Caco-2 (cell line): Measurements from ENCODE around the gene HSD3B2. TPM values are rescaled to one million over a fixed set of nuclear protein-coding genes. Genes with fewer than 3 reads are reported as not detected.

Source experiments
- BruUV-seq: library from RNA; stranded (reverse); fragments of 400-500 nt; replicated peaks from 2 replicates; lab custom pipeline; 2021; lab: Mats Ljungman, UMichigan
- CTCF ChIA-PET: fragments of 300-600 bp; sonication (Branson Sonifier 250); formaldehyde crosslinking; loops from one replicate; lab custom pipeline; 2022; ENCODE audit warnings: antibody characterized with exemption; lab: Charles Lee
- POLR2A ChIA-PET: fragments of 300-600 bp; sonication (Branson Sonifier 250); formaldehyde crosslinking; loops from one replicate; lab custom pipeline; 2022; ENCODE audit warnings: antibody characterized with exemption; lab: Charles Lee
- DNase-seq, 2 experiments: peaks; one replicate each; pipeline versions ENCODE4 v3.0.0 to v3.0.0-alpha.2; 2020 to 2022
- H3K27me3 ChIP-seq: replicated peaks from 2 replicates; pipeline ENCODE4 v1.6.0; 2011; ENCODE audit warnings: low read length; ENCODE audit not compliant: control insufficient read depth, insufficient read depth
- H3K36me3 ChIP-seq: 2 replicates; pipeline ENCODE4 v1.5.1; 2011; ENCODE audit warnings: low read length; ENCODE audit not compliant: control insufficient read depth, insufficient read depth
- H3K4me1 ChIP-seq: fragments of 250-450 bp; sonication (Bioruptor Pico); 2 replicates; pipeline ENCODE4 v1.5.1; 2020; ENCODE audit warnings: mild to moderate bottlenecking
- H3K4me3 ChIP-seq: 2 replicates; pipeline ENCODE4 v1.5.1; 2011; ENCODE audit warnings: low read depth, mild to moderate bottlenecking, control low read depth, low read length
- H3K9me3 ChIP-seq: fragments of 250-450 bp; sonication (Bioruptor Pico); 2 replicates; pipeline ENCODE4 v1.5.1; 2020; ENCODE audit warnings: mild to moderate bottlenecking, moderate library complexity
- H3K27ac Mint-ChIP-seq: one replicate; pipeline ENCODE4 v1.8.0; 2022; ENCODE audit warnings: mixed read lengths; ENCODE audit not compliant: unreplicated experiment
- H3K27me3 Mint-ChIP-seq: one replicate; pipeline ENCODE4 v1.8.0; 2022; ENCODE audit warnings: mixed read lengths; ENCODE audit not compliant: insufficient read depth, unreplicated experiment
- H3K36me3 Mint-ChIP-seq: one replicate; pipeline ENCODE4 v1.8.0; 2022; ENCODE audit warnings: mild to moderate bottlenecking, mixed read lengths; ENCODE audit not compliant: insufficient read depth, unreplicated experiment
- H3K4me1 Mint-ChIP-seq: one replicate; pipeline ENCODE4 v1.8.0; 2022; ENCODE audit warnings: low read depth, mixed read lengths; ENCODE audit not compliant: unreplicated experiment
- H3K4me3 Mint-ChIP-seq: one replicate; pipeline ENCODE4 v1.8.0; 2022; ENCODE audit warnings: mild to moderate bottlenecking, moderate library complexity, mixed read lengths; ENCODE audit not compliant: unreplicated experiment
- H3K9me3 Mint-ChIP-seq: one replicate; pipeline ENCODE4 v1.8.0; 2022; ENCODE audit warnings: mixed read lengths; ENCODE audit not compliant: unreplicated experiment
- intact Hi-C: fragments of 100-400 bp; cut with micrococcal nuclease; formaldehyde crosslinking; loops from one replicate; pipeline ENCODE4 v1.10.0; 2022; ENCODE audit not compliant: unreplicated experiment
- total RNA-seq: library from RNA; stranded (reverse); gene quantifications from 2 replicates; pipeline ENCODE4 v1.2.3, GENCODE V29; 2022
- TF ChIP-seq, protein P1 (sequence below), 2 experiments: fragments of 200-600 bp in 1 of 2; IDR thresholded peaks; 1 replicate in 1 of 2; 2 replicates in 1 of 2; pipeline versions ENCODE4 v1.5.1 to v1.8.0; 2011 to 2022; ENCODE audit warnings: antibody characterized with exemption in 1 of 2, control low read depth in 1 of 2, inconsistent platforms in 1 of 2, low read depth in 1 of 2, low read length in 1 of 2, mild to moderate bottlenecking in 1 of 2, moderate library complexity in 1 of 2; ENCODE audit not compliant: insufficient read depth in 1 of 2, severe bottlenecking in 1 of 2, unreplicated experiment in 1 of 2

The HSD3B2 gene
- total RNA-seq, 1 experiment from 2014 or later, result not detected

DNA sequence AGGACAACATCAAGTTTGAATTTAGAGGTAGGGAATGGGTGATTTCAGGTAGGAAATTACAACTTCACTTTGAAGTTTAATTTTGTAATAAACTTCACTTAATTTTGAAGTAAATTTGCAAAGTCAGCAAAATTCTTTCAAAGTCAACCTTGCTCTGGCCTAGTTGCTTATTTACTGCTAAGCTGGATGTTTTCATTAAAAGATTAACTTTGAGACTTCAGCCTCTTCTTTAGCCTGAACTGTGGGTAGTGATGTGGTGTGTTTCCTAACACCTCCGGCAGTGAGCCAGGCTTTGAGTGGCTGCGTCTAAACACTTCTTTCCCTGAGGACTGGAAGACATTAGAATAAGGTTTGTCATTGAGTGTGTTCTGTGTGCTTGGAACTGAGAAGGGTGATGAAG lies 46.4 kb upstream of the HSD3B2 start, which contains the start of gene HAO2:
Gene HAO2 (plus strand): TSS at position 232 of the 400 bp plus-strand sequence. CDS start 12,301 bp downstream, outside the sequence.
- Mint-ChIP-seq H3K36me3 (no peaks in the 10 kb centered on the region), H3K4me1 (no peaks in the 10 kb centered on the region), H3K27ac (no peak within 1 kb of the TSS), H3K27me3 (no peaks in the 10 kb centered on the region), H3K9me3 (no peaks in the 10 kb centered on the region), H3K4me3 (no peak within 1 kb of the TSS)
- DNase-seq, result no peak
- POLR2A ChIA-PET, result no interaction called here
- no peak within 1 kb of the TSS for H3K4me3 ChIP-seq
- H3K36me3 ChIP-seq, result no peaks in the 10 kb centered on the region
- no peaks in the 10 kb centered on the region for H3K4me1 ChIP-seq
- TF ChIP-seq, protein P1, sequence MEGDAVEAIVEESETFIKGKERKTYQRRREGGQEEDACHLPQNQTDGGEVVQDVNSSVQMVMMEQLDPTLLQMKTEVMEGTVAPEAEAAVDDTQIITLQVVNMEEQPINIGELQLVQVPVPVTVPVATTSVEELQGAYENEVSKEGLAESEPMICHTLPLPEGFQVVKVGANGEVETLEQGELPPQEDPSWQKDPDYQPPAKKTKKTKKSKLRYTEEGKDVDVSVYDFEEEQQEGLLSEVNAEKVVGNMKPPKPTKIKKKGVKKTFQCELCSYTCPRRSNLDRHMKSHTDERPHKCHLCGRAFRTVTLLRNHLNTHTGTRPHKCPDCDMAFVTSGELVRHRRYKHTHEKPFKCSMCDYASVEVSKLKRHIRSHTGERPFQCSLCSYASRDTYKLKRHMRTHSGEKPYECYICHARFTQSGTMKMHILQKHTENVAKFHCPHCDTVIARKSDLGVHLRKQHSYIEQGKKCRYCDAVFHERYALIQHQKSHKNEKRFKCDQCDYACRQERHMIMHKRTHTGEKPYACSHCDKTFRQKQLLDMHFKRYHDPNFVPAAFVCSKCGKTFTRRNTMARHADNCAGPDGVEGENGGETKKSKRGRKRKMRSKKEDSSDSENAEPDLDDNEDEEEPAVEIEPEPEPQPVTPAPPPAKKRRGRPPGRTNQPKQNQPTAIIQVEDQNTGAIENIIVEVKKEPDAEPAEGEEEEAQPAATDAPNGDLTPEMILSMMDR (IDR thresholded peaks at IDR 0.05; ENCODE audit: insufficient read depth in 1 of 2, low read depth in 1 of 2, low read length in 1 of 2, severe bottlenecking in 1 of 2, unreplicated experiment in 1 of 2), result no peak
- no TSS peak for BruUV-seq
- CTCF ChIA-PET, result no interaction called here
- no peaks in the 10 kb centered on the region for H3K27me3 ChIP-seq
- no peaks in the 10 kb centered on the region for H3K9me3 ChIP-seq
- intact Hi-C loops, result no loop called here

DNA sequence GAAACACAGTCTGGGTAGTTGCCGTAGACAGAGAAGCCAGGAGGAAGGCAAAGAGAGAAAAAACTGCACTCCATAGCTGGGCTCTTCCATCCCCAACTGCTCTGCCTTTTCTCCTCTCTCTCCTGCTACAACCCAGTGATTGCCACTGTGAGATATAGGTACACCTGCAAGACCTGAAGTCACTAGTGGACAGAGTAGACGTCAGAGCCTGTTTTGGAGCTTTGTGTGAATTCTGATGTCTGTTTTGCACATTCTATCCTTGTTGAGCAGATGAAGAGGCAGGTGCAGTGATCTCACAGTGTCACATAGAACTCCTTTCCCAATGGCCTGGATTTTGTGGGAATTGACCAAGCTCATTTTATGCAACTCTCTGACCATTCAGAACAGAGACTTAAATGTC lies 44.2 kb upstream of the HSD3B2 start:
- no peaks in the 10 kb centered on the region for H3K9me3 ChIP-seq
- no peak overlapping the region for H3K27ac Mint-ChIP-seq
- no peaks in the 10 kb centered on the region for H3K27me3 ChIP-seq
- ChIA-PET POLR2A (no interaction called here), CTCF (no interaction called here)
- H3K4me3 Mint-ChIP-seq, result no peak overlapping the region
- intact Hi-C loops, result loop anchor here (5.0 to 10.0 kb wide), 3 partner anchors 174 to 292 kb away; no protein-coding TSS in a partner anchor
- no peaks in the 10 kb centered on the region for H3K36me3 ChIP-seq
- DNase-seq, result no peak
- H3K4me3 ChIP-seq, result no peak overlapping the region
- H3K27me3 Mint-ChIP-seq, result no peaks in the 10 kb centered on the region
- no peaks in the 10 kb centered on the region for H3K9me3 Mint-ChIP-seq
- no peaks in the 10 kb centered on the region for H3K4me1 ChIP-seq
- no TSS peak for BruUV-seq
- H3K4me1 Mint-ChIP-seq, result peaks cover 12% of the 10 kb centered on the region
- H3K36me3 Mint-ChIP-seq, result no peaks in the 10 kb centered on the region
- TF ChIP-seq, protein P1 (IDR thresholded peaks at IDR 0.05; ENCODE audit: insufficient read depth in 1 of 2, low read depth in 1 of 2, low read length in 1 of 2, severe bottlenecking in 1 of 2, unreplicated experiment in 1 of 2), result no peak

DNA sequence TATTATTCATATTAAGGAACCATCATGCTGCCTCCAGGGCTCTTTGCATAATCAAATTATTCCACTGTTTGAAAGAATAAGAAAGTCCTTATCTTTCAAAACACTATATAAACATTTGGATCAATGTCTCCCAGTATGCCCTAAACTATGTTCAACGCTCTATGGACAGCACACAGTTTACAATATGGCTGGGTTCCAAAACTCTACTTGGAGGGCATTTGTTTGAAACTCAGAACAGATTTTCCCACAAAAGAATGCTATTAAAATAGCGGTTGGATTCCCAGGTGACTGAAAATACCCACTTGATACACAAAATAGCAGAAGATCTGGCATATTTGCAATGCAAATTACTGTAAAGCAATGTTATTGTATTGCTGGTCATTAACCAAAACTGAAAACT lies 43.1 kb upstream of the HSD3B2 start:
- intact Hi-C loops, result loop anchor here (1.0 to 10.0 kb wide), 5 partner anchors 76 to 290 kb away; no protein-coding TSS in a partner anchor
- no peaks in the 10 kb centered on the region for H3K9me3 Mint-ChIP-seq
- no TSS peak for BruUV-seq

More for the DNA sequence above, 43.1 kb upstream of the HSD3B2 start:
- Mint-ChIP-seq H3K4me3 (no peak overlapping the region), H3K4me1 (peaks cover 12% of the 10 kb centered on the region), H3K27ac (no peak overlapping the region), H3K27me3 (no peaks in the 10 kb centered on the region), H3K36me3 (no peaks in the 10 kb centered on the region)
- DNase-seq, result no peak
- TF ChIP-seq, protein P1 (IDR thresholded peaks at IDR 0.05; ENCODE audit: insufficient read depth in 1 of 2, low read depth in 1 of 2, low read length in 1 of 2, severe bottlenecking in 1 of 2, unreplicated experiment in 1 of 2), result no peak
- CTCF ChIA-PET, result interaction anchor here (1.0 to 2.3 kb wide), 2 partner anchors 80 to 104 kb away, joined by 3 to 19 read pairs; no protein-coding TSS in a partner anchor
- Histone ChIP-seq H3K9me3 (no peaks in the 10 kb centered on the region), H3K36me3 (no peaks in the 10 kb centered on the region), H3K4me1 (no peaks in the 10 kb centered on the region), H3K4me3 (no peak overlapping the region), H3K27me3 (no peaks in the 10 kb centered on the region)
- POLR2A ChIA-PET, result no interaction called here
